Right forelimb (tissue), 1 donor: ENCODE data around the gene KCNE2.
"Not testable (repeated sequence)": the region's sequence is repeated elsewhere in the genome, so short reads cannot be mapped to it uniquely, and the experiment has no call there.

Source experiments
- DNase-seq: peaks from one replicate; pipeline ENCODE4 v3.0.0-alpha.2; 2018

The KCNE2 gene

DNA sequence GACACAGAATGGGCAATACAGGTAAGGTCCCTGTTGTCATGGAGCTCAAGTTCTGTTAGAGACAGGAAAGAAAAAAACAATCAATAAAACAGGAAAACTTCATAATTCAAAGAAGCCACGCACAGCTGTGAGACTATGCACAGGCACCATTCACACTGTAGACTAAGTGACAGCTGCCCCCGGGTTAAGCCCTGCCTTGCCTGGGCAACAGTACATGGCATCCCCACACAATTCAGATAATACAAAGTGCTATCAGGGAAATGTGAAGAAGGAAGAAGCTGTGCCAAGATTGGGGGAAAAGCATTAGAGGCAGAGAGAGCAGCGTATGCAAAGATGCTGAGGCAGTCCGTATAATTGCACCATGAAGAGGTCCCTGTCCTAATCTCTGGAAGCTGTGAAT, 9.0 kb upstream of the KCNE2 start:
- peak; percentile 4 for DNase-seq

DNA sequence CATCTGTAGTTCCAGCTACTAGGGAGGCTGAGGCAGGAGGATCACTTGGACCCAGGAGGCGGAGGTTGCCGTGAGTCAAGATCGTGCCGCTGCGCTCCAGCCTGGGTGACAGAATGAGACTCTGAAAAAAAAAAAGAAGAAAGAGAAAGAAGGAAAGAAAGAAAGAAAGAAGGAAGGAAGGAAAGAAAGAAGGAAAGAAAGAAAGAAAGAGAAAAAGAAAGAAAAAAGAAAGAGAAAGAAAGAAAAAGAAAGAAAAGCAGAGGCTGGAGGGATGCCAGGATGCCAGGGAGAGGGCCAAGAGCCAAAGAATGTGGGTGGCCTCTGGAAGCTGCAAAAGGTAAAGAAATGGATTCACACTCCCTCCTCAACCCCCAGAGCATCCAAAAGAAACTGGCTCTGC, 8.2 kb upstream of the KCNE2 start:
- DNase-seq = peak; percentile 17

DNA sequence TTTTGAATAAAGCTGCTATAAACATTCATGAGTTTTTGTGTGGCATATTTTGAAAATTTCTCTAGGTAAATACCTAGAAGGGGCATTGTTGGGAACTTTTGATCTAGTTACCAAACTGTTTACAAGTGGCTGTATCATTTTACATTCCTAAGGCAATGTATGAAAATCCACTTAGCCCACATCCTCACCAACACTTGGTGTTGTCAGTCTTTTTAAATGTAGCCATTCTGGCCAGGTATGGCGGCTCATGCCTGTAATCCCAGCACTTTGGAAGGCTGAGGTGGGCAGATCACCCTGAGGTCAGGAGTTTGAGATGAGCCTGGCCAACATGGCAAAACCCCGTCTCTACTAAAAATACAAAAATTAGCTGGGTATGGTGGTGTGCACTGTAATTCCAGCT, 5.9 kb upstream of the KCNE2 start:
- no peak for DNase-seq

DNA sequence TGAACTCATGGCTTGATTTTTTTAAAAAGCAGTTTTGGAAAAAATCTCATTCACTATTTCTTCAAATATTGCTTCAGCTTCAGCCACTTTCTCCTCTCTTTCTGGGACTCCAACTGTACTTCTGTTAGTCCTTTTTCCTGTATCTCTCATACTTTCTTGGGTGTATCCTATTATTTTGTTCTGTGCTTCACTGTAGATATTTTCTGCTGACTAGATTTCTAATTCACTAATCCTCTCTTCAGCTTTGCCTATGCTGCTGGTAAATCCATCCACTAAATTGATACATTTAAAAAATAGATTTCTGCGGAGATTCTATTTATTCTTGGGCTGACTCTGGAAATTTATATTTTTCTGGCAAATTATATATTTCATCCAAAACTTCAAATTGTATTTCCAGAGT, 4.9 kb upstream of the KCNE2 start:
- no peak for DNase-seq

- DNase-seq = peak; percentile 11
Observed at GRCh38 chr21:34360488-34361241, 3.1 kb upstream of the KCNE2 start.

DNA sequence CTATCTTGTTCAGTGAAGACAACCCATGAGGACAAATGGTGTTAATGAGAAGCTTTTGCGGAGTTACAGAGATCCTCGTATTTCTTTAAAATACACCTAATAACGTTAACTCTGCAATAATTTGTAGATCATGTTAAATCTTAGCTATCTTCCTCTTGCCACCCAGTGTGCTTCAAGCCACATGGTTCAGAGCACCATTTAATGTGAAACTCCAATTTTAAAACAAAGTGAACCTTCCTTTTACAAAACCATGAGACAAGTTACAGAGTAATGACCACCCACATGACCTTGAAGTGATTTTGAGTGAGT, 1.7 kb upstream of the KCNE2 start:
- DNase-seq = no peak

DNA sequence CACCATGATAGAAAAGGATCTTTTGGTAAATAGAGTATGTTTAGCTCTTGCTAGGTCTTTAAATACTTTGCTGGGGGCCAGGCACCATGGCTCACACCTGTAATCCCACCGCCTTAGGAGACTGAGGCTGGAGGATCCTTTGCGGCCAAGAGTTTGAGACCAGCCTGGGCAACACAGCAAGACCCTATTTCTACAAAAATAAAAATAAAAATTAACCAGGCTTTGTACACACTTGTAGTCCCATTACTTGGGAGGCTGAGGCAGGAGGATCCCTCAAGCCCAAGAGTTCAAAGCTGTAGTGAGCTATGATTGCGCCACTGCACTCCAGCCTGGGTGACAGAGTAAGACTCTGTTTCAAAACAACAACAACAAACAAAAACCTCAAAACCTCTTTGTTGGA, 1.1 kb upstream of the KCNE2 start:
- DNase-seq = no peak

DNA sequence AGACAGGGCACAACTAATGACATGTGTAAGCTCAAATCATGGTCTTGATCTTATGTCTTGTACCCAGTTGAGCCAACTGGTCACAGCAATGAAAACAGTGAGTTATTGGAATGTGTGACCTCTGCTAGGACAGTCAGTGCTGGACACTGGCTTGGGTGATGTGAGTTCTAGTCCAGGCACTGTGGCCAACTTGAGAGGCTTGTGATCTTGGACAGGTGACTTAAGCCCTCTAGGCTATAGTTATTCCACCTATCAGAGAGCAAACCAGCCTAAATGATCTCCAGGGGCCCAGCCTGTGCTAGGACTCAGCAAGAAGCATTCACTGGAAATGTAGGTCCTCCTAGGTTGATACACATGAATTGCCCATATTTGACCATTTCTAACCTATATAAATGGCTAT, 1.1 kb downstream of the KCNE2 start:
- DNase-seq = no peak

DNA sequence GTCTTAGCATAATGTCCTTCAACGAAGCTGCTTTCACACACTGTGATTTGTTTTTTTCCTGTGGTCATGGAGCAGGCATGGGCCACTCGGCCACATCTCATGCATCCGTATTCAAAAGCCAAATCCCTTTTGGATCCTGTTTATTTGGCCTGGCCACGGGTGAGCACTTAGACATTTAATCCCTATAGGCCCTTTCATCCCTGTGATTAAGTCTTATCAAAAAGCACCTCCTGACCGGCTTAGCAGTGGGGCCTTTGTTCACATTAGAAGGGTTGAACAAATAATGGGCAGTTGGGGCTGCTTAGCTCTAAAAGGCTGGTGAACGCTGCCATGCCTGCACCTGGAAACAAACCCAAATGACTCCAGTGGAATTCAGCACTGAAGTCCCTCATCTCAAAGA, 2.0 kb downstream of the KCNE2 start:
- DNase-seq = no peak

- no peak for DNase-seq
Observed at GRCh38 chr21:34367320-34367935, 3.6 kb downstream of the KCNE2 start.

GRCh38 chr21:34369741-34370140, 5.9 kb downstream of the KCNE2 start:
- no peak for DNase-seq

- no peak for DNase-seq
Observed at GRCh38 chr21:34372321-34372720, 8.5 kb downstream of the KCNE2 start.

GRCh38 chr21:34374462-34374861, 10.7 kb downstream of the KCNE2 start:
- DNase-seq = not testable (repeated sequence)

DNA sequence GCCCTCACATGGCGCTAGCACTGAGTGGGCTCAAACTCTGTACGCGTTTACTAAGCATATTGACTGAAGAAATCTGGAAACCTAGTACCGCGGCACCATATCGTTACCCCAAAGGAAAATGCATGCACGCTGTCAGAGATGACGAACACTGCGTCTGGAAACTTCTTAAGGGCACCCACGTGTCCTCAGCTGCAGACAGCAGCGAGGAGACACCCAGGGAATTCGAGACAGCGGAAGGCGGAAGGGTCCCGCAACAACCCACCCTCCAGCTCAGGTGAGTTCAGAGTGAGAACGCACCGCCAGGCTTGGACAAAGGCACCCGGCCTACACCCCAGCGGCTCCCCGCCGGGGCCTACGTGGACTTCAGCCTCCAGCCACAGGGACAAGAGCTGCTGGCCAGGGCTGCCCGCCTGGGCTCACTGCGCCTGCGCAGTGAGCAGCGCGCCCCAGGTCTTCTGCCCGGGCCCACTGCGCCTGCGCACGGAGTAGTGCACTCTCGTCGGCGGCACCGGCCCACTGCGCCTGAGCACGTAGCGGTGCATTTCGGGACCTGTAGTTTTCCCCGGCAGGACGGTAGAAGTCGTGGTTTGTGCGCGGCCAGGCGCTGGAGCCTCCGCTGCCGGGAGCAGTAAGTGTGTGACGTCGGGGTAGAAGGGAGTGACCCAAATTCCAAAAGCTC, 11.3 kb downstream of the KCNE2 start, which contains the start of gene SMIM11:
Gene SMIM11 (plus strand): TSS at position 568 of the 679 bp plus-strand sequence. CDS start 3,998 bp downstream, outside the sequence.
- DNase-seq = not testable (repeated sequence)

DNA sequence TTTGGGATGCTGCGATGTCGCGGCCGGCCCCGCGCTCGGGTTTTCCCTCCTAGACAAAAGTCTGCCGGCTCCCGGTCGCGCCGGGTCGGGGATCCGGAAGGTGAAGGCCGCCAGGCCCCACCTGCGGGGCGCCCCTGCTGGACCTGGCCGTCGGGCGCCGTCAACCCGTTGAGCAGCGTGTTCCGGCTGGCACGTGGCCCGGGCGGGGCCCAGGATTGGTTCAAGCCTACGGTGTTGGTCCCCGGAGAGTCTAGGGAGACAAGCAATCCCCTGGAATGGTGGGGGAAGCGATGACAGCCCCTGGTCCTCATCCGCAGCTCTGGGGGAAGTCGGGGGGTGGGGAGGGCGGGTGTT, 11.8 kb downstream of the KCNE2 start:
- DNase-seq = not testable (repeated sequence)

- not testable (repeated sequence) for DNase-seq
Observed at GRCh38 chr21:34383138-34383537, 19.3 kb downstream of the KCNE2 start.

GRCh38 chr21:34383724-34384415, 20.1 kb downstream of the KCNE2 start:
- DNase-seq = not testable (repeated sequence)

DNA sequence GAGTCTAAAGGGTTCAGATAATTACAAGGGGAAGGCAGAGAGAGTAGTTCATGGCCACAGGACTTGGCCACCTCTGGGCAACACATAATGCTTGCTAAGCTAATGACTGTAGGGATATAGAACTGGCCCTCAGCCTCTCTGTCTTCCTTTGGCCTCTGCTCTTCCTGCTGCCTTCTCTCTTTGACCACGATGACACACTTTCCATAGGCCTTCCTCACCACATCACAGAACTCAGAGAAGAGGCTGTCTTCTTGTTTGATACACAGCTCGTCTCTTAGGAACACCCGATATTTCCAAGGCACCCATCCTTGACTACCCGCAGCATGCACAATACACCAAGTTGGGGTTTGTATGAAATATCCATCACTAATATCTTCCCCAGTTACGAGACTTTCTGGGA, 36.7 kb downstream of the KCNE2 start:
- DNase-seq = not testable (repeated sequence)

DNA sequence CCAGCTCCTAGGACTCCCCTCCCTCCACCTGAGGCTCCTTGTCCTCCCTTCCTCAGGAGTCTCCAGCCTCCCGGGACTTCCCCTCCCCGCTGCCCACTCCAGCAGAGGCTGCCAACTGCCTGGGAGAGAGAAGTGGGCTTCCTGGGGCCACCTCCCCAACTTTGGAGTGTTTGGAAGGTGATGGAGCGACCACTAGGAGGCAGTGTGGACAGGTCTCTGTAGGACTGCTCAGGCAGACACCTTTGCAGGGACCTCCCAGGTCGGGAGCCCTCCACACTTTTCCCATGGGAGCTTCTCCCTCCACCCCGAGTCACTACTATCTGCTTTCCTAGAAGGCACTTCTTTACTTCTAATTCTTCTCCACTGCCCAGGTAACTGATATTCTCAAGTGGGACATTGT, 40.9 kb downstream of the KCNE2 start:
- DNase-seq = not testable (repeated sequence)

GRCh38 chr21:34405686-34406085, 41.9 kb downstream of the KCNE2 start:
- not testable (repeated sequence) for DNase-seq

DNA sequence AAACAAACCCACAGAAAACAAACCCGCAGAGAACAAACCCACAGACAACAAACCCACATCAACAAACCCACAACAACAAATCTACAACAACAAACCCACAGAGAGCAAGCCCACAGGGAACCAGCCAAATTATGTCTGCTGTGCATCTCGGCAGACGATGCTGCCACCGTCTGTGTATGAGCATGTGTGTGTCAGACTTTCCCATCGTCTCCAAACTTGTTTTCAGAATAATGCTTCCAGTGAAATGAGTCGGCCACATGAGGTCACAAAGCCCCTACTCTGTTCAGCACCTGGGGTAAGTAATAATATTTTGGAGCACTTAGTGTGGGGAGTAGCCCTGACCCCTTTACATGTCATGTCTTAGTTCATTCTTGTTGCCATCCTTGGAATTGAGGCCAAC, 42.3 kb downstream of the KCNE2 start:
- DNase-seq = not testable (repeated sequence)

GRCh38 chr21:34406676-34407075, 42.9 kb downstream of the KCNE2 start:
- DNase-seq = not testable (repeated sequence)

GRCh38 chr21:34407294-34407693, 43.5 kb downstream of the KCNE2 start:
- not testable (repeated sequence) for DNase-seq
